ENCODE data around the gene MGA.

GRCh38 chr15:41817327-41817726 is 157.1 kb downstream of the MGA start:
- TF ChIP-seq, protein P1, sequence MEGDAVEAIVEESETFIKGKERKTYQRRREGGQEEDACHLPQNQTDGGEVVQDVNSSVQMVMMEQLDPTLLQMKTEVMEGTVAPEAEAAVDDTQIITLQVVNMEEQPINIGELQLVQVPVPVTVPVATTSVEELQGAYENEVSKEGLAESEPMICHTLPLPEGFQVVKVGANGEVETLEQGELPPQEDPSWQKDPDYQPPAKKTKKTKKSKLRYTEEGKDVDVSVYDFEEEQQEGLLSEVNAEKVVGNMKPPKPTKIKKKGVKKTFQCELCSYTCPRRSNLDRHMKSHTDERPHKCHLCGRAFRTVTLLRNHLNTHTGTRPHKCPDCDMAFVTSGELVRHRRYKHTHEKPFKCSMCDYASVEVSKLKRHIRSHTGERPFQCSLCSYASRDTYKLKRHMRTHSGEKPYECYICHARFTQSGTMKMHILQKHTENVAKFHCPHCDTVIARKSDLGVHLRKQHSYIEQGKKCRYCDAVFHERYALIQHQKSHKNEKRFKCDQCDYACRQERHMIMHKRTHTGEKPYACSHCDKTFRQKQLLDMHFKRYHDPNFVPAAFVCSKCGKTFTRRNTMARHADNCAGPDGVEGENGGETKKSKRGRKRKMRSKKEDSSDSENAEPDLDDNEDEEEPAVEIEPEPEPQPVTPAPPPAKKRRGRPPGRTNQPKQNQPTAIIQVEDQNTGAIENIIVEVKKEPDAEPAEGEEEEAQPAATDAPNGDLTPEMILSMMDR (IDR thresholded peaks at IDR 0.05): no peak
- no peak for TF ChIP-seq POLR2A (IDR thresholded peaks at IDR 0.05)

Measured in breast epithelium (tissue), 3 donors.